Stimulated activated CD4-positive, alpha-beta T cell treated with anti-CD3 and anti-CD28 coated beads, Interleukin-12 subunit alpha, Interleukin-12 subunit beta, amount 100 ng/mL, for 48 hours (primary cell): ENCODE results near the gene PTGER2.
A peak's percentile ranks its signal among the peaks of the same experiment; 100 is the strongest.

Source experiments
- DNase-seq, 3 donors: peaks; one replicate each; pipeline ENCODE4 v3.0.0-alpha.2; 2020; ENCODE audit warnings: low read depth in 2 of 3, low spot score in 1 of 3

The PTGER2 gene

GRCh38 chr14:52333823-52334657 is 19.9 kb downstream of the PTGER2 start:
- DNase-seq = no peak

- DNase-seq = no peak
Observed at GRCh38 chr14:52336241-52336640, 22.1 kb downstream of the PTGER2 start.

- DNase-seq = no peak
Observed at GRCh38 chr14:52338051-52338681, 24.1 kb downstream of the PTGER2 start.

GRCh38 chr14:52339262-52339661 is 25.1 kb downstream of the PTGER2 start:
- DNase-seq = no peak

GRCh38 chr14:52342849-52343596 is 28.9 kb downstream of the PTGER2 start:
- DNase-seq = no peak

GRCh38 chr14:52346778-52347177 is 32.7 kb downstream of the PTGER2 start:
- DNase-seq = no peak

- DNase-seq = no peak
Observed at GRCh38 chr14:52348279-52348678, 34.2 kb downstream of the PTGER2 start.

- DNase-seq = no peak
Observed at GRCh38 chr14:52348776-52349175, 34.7 kb downstream of the PTGER2 start.

- no peak for DNase-seq
Observed at GRCh38 chr14:52349731-52350130, 35.6 kb downstream of the PTGER2 start.

GRCh38 chr14:52350445-52350844 is 36.3 kb downstream of the PTGER2 start:
- DNase-seq = no peak

GRCh38 chr14:52351233-52352060 is 37.3 kb downstream of the PTGER2 start:
- DNase-seq = no peak

- peak in 1 of 3 donors; percentile 43 for DNase-seq
Observed at GRCh38 chr14:52352061-52352491, 38.0 kb downstream of the PTGER2 start.

GRCh38 chr14:52352569-52352968 is 38.5 kb downstream of the PTGER2 start:
- no peak for DNase-seq

GRCh38 chr14:52354242-52354641 is 40.1 kb downstream of the PTGER2 start:
- no peak for DNase-seq

GRCh38 chr14:52355016-52355431 is 40.9 kb downstream of the PTGER2 start:
- no peak for DNase-seq

- no peak for DNase-seq
Observed at GRCh38 chr14:52355526-52355925, 41.4 kb downstream of the PTGER2 start.

GRCh38 chr14:52356025-52356424 is 41.9 kb downstream of the PTGER2 start:
- DNase-seq = no peak

GRCh38 chr14:52360831-52361230 is 46.7 kb downstream of the PTGER2 start:
- no peak for DNase-seq

GRCh38 chr14:52363041-52363704 is 49.1 kb downstream of the PTGER2 start:
- no peak for DNase-seq

- DNase-seq = no peak
Observed at GRCh38 chr14:52363961-52364360, 49.8 kb downstream of the PTGER2 start.
